IPS-NIHi7 (cell line): ENCODE measurements around the gene POP4.

Experiments
- DNase-seq: peaks from one replicate; pipeline ENCODE4 v3.0.0; 2012; ENCODE audit warnings: mixed read lengths; ENCODE audit errors: extremely low spot score

POP4 gene

DNA sequence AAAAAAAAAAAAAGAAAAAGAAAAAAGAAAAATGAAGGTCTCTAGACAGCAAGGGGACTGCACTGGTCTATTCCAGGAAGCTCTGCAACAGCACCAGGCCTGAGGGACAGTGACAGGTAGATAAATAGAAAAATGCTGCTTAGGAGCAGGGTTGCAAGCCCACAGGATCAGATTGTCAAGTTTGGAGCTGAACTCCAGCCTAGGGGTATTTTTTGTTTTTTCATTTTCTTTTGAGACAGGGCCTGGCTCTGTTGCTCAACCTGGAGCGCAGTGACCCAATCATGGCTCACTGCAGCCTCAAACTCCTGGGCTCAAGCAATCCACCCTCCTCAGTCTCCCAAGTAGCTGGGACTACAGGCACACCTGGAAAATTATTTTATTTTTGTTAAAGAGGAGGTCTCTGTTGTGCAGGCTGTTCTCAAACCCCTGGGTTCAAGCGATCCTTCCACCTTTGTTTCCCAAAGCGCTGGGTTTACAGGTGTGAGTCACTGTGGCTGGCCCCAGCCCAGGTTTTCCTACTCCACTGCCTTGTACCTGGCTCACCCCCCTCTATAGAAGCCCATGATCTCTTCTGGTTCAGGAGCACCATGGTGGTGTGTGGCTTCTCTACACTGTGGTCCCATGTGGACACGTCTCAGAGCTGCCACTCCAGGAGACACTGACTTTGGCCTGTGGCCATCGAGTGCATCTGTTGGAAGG, 23.9 kb downstream of the POP4 start:
- no peak for DNase-seq

DNA sequence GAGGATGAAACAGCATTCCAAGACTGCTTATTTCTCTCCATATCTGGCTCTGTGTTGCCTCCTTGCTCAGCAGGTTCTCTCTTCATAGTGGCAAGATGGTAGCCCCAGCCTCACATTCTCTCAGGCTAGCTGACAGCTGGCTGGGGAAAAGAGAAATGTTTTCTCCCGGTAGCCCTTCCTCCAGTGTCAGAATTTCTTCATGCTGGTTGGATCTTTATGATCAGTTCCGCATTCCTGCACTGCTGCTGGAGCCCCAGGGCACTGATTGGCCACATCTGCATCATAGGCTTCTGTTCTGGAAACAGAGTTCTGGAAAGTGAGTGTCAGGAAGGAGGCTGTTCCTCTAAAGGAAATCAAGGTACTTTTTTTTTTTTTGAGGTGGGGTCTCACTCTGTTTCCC, 24.6 kb downstream of the POP4 start:
- DNase-seq: no peak

GRCh38 chr19:29631450-29631849, 25.4 kb downstream of the POP4 start:
- DNase-seq: no peak

DNA sequence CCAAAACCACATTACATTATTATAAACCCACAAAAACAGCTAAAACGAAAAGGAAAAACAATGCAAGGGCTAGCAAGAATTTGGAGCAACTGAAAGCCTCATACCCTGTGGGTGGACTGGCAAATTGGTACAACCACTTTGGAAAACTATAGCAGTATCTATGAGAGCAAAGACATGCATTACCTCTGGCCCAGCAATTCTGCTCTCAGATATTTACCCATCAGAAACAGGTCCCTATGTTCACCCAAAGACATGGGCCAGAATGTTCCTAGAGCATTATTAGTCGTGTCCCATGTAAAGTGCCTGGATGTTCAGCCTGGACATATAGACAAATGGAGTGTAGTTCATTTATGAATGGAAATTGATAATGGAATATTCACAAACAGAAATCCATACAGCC, 27.9 kb downstream of the POP4 start:
- DNase-seq: no peak

DNA sequence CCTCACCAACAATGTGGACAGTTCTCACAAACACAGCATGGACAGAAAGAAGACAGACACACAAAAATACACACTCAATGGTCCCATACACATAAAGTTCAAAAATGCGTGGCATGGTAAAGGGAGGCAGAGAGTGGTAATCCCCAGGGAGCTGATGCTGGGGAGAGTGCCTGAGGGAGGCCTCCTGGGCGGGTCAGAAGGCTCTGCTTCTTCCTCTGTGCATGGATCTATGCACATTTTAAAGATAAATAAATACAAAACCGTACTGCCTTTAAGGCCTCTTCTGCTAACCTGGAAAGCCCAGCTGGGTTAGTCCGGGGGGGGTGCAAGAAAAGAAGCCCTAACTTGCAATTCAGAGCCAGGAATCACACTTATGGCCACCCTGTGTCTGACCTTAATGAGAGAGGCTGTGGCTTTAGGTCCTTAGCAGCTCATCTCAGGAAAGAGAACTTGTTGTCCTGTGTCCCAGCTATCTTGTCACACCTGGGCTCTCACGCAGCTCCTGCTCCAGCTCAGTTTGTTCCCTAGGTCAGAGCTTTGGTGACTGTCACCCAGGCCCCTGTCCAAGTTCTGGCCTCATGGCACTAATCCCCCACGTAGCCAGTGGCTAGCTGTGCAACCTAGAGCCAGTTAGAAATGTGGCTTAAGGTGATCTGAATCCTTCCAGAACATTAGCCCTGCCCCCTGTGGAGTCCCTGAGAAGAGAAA, 28.5 kb downstream of the POP4 start:
- DNase-seq: no peak

DNA sequence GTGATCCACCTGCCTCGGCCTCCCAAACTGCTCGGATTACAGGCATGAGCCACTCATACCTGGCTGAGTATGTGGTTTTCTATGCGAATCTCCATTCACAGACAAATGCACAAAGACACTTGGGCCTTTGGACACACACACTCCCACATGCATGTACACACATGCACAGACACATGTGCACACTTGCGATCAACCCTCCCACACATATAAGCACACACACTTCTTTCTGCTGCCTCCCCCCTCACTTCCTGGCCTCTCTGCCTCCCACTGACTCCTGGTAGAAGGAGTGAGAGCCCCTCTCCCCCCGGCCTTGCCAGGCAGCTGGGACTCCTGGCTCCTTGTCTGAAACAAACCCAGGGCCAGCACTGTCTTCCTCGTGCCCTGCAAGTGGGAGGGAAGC, 29.9 kb downstream of the POP4 start:
- no peak for DNase-seq

DNA sequence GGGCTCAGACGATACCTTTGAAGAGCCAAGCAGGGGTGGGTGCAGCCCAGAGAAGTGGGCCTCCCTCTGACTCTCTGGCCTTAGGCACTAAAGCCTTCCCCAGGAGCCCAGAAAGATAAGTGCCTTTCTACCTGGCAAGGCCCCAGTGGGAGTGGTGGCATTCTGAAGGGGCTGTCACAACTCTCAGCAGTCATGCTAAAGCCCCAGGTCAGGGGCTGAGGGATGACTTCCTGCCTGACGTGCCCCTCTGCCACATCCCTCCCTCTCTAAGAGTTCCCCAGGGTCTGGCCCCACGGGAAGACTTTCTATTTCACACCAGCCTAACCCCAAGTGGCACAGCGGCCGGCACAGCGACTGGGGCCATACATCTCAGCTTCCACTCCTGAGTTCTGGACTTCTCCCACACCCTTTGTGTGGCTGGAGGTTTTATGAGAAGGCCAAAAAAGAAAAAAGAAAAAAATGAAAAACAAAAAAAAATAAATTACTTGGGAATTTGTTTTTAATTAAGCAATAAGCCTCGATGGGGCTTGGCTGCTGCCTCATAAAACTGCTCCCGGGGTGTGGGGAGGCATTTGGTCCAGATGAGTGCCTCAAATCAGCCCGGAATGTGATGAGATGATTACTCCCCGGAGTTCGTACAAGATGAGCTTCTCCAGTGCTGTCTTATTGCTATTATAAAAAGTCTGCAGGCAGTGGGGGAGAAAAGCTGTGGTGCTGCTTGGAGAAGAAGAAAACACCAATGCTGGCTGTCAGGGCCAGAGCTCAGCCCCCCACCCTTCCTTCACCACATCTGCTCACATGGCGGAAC, 30.7 kb downstream of the POP4 start:
- DNase-seq: no peak

DNA sequence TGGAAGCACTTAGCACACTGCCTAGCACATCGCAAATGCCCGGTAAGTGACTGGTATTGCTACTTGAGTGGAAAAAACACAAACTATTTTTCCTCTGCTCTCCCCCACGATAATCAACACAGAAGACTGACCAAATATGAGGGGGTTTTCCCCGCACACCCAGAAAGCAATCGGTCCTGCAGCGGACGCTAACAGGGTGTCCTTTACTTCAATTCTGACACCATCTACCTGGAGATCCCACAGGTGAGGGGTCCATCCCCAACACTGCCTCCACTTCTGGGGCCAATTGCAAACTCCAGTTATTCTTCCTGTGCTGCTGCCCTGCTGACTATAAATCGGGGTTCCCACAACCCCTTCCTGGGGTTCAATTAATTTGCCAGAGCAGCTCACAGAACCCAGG, 33.0 kb downstream of the POP4 start:
- DNase-seq: no peak

DNA sequence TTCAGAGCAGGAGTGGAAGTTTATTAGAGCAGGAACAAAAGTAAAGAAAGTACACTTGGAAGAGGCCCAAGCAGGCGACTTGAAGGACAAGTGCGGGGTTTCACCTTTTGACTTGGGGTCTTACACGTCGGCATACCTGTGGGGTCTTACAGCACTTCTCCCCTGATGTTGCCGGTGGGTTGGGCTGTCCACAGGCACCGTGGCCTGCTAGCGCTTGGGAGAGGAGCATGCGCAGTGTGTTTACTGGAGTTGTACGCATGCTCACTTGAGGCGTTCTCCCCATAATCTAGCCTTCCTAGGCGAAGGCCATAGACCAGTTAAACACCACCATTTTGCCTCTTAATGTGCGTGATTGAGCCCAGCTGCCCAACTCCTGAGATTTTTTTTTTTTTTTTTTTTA, 34.1 kb downstream of the POP4 start:
- no peak for DNase-seq

- DNase-seq: no peak
Observed at GRCh38 chr19:29641597-29641996, 35.5 kb downstream of the POP4 start.

DNA sequence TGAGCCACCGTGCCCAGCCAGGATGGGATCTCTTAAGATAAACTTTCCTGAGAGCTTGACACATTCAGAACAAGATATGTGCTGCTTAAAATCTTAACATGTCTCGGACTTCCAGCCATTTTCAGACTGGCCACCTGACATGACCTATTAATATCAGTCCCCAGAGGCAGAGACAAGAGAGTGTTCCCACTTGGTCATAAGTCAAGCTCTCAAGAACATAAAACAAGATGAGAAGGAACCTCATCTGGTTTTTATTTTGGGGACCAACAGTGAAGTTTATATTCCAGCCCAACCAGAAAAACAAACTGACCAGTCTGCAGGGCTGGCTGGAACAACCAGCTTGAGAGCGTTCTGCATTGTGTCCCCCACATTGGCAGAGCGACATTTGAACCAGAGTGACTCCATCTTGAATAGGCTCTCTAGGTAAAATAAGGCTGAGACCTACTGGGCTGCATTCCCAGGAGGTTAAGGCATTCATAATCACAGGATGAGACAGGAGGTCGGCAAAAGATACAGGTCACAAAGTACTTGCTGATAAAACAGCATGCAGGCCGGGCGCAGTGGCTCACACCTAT, 37.4 kb downstream of the POP4 start:
- no peak for DNase-seq

DNA sequence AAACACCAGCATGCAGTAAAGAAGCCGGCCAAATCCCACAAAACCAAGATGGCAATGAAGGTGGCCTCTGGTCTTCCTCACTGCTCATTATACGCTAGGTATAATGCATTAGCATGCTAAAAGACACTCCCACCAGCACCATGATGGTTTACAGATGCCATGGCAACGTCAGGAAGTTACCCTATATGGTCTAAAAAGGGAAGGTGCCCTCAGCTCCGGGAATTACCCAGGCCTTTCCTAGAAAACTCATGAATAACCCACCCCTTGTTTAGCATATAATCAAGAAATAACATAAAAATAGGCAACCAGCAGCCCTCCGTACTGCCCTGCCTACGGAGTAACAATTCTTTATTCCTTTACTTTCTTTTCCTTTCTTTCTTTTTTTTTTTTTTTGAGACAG, 38.1 kb downstream of the POP4 start:
- DNase-seq: no peak

DNA sequence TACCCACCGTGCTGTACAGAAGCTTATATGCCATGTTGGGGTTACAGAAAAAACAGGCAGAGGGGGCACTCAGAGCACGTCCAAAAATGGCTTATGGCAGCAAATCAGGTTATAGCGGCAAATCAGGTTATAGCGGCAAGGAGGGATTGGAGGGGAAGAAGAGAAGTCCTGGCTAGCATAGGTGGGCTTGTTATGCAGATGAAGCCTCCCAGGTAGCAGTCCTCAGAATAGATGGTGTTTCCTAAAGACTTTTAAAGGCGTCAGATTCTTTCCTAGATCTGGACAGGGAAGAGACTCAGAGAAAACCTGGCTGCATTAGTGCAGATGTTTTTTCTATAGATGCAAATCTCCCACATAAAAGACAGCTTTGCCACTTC, 39.4 kb downstream of the POP4 start:
- no peak for DNase-seq

- DNase-seq: no peak
Observed at GRCh38 chr19:29645911-29646310, 39.8 kb downstream of the POP4 start.

GRCh38 chr19:29650772-29651387, 44.8 kb downstream of the POP4 start:
- DNase-seq: no peak

- no peak for DNase-seq
Observed at GRCh38 chr19:29651622-29652394, 45.7 kb downstream of the POP4 start.

DNA sequence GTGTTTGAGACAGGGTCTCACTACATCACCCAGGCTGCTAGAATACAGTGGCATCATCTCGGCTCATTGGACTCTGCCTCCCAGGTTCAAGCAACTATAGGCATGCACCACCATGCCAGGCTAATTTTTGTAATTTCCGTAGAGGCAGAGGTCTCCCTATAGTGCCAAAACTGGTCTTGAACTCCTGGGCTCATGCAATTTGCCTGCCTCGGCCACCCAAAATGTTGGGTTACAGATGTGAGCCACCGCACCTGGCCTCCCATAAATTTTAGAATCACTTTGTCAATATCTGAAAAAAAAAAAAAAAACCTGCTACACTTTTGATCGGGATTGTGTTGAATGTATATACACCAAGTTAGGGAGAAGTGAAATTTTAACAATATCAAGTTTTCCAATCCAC, 47.3 kb downstream of the POP4 start:
- no peak for DNase-seq

GRCh38 chr19:29655648-29656335, 49.7 kb downstream of the POP4 start:
- no peak for DNase-seq

- no peak for DNase-seq
Observed at GRCh38 chr19:29658221-29658991, 52.3 kb downstream of the POP4 start.

DNA sequence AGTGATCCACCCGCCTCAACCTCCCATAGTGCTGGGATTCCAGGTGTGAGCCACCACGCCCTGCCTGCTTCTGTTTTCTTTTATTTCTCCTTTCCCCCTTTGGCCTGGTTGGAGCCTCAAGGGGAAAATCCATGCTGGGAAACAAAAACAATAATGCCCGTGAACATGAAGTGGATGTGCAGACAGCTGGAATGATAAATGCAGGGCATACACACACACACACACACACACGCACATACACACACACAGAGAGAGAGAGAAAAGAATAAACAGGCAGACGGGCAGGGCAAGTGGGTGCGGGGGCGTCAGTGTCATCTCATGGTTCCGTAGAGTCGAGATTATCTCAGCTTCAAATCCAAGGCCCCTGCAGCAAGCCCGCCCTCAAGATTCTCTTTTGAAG, 54.8 kb downstream of the POP4 start:
- DNase-seq: no peak
